CD14-positive monocyte (primary cell): ENCODE data around the gene HES7. TPM values are rescaled to one million over a fixed set of nuclear protein-coding genes. Genes with fewer than 3 reads are reported as not detected.

Experiments
- DNase-seq, 3 donors: peaks; one replicate each; pipeline ENCODE4 v3.0.0-alpha.2; 2011 to 2022
- H2AFZ ChIP-seq: 2 replicates; pipeline ENCODE4 v1.6.0; 2012; ENCODE audit warnings: mild to moderate bottlenecking, low read depth, low read length, inconsistent platforms; ENCODE audit not compliant: insufficient read depth, poor library complexity, severe bottlenecking
- H3K27ac ChIP-seq, 2 donors: 1 replicate in 1 of 2; 2 replicates in 1 of 2; pipeline ENCODE4 v1.5.1; 2012 to 2013; ENCODE audit warnings: low read length in 2 of 2, control low read depth in 1 of 2, inconsistent platforms in 1 of 2, low read depth in 1 of 2, mild to moderate bottlenecking in 1 of 2
- H3K27me3 ChIP-seq, 2 donors: one replicate each; pipeline versions ENCODE4 v1.6.0 to v1.6.1; 2011 to 2013; ENCODE audit warnings: low read length in 2 of 2; ENCODE audit not compliant: control insufficient read depth in 2 of 2, insufficient read depth in 2 of 2
- H3K36me3 ChIP-seq, 2 donors: replicated peaks in 1 of 2; 1 replicate in 1 of 2; 2 replicates in 1 of 2; pipeline versions ENCODE4 v1.5.1 to v1.6.1; 2012 to 2013; ENCODE audit warnings: low read length in 2 of 2, control low read depth in 1 of 2, inconsistent platforms in 1 of 2, mild to moderate bottlenecking in 1 of 2; ENCODE audit not compliant: insufficient read depth in 2 of 2, control insufficient read depth in 1 of 2
- H3K4me1 ChIP-seq, 2 donors: 1 replicate in 1 of 2; 2 replicates in 1 of 2; pipeline versions ENCODE4 v1.5.1 to v1.6.1; 2012 to 2013; ENCODE audit warnings: low read length in 2 of 2, control low read depth in 1 of 2, inconsistent platforms in 1 of 2, mild to moderate bottlenecking in 1 of 2, moderate library complexity in 1 of 2; ENCODE audit not compliant: insufficient read depth in 2 of 2, control insufficient read depth in 1 of 2
- H3K4me2 ChIP-seq: replicated peaks from 2 replicates; pipeline ENCODE3; 2012; ENCODE audit warnings: low read length, moderate library complexity, mild to moderate bottlenecking; ENCODE audit not compliant: poor library complexity, severe bottlenecking; ENCODE audit errors: extremely low read depth
- H3K4me3 ChIP-seq, 3 experiments: fragments of 200-600 bp in 1 of 3; sonication (generic) in 1 of 3; replicated peaks in 1 of 3; 1 replicate in 2 of 3; 2 replicates in 1 of 3; pipeline ENCODE4 v1.5.1; 2011 to 2013; ENCODE audit warnings: low read length in 3 of 3, mild to moderate bottlenecking in 3 of 3, control low read depth in 2 of 3, low read depth in 2 of 3, inconsistent platforms in 1 of 3, moderate library complexity in 1 of 3
- H3K79me2 ChIP-seq: 2 replicates; pipeline ENCODE4 v1.6.0; 2012; ENCODE audit warnings: mild to moderate bottlenecking, control low read depth, inconsistent platforms, low read length, moderate library complexity; ENCODE audit not compliant: insufficient read depth
- H3K9ac ChIP-seq: 2 replicates; pipeline ENCODE4 v1.6.0; 2017; ENCODE audit warnings: low read length, mild to moderate bottlenecking; ENCODE audit not compliant: insufficient read depth, poor library complexity, severe bottlenecking
- H3K9me3 ChIP-seq, 2 donors: replicated peaks in 1 of 2; 1 replicate in 1 of 2; 2 replicates in 1 of 2; pipeline versions ENCODE4 v1.5.1 to v1.6.1; 2012 to 2013; ENCODE audit warnings: low read length in 2 of 2, control low read depth in 1 of 2; ENCODE audit not compliant: control insufficient read depth in 1 of 2, insufficient read depth in 1 of 2
- H4K20me1 ChIP-seq: 2 replicates; pipeline ENCODE4 v1.6.0; 2012; ENCODE audit warnings: mild to moderate bottlenecking, low read length, control low read depth, moderate library complexity; ENCODE audit not compliant: insufficient read depth
- H3K27ac Mint-ChIP-seq, 7 donors: one replicate each; pipeline ENCODE4 v1.8.0; 2020; ENCODE audit warnings: mild to moderate bottlenecking in 7 of 7, mixed read lengths in 7 of 7, moderate library complexity in 6 of 7, inconsistent platforms in 2 of 7
- H3K27me3 Mint-ChIP-seq, 3 donors: one replicate each; pipeline ENCODE4 v1.8.0; 2021 to 2022; ENCODE audit warnings: low read depth in 3 of 3, mild to moderate bottlenecking in 3 of 3, mixed read lengths in 3 of 3, moderate library complexity in 3 of 3, inconsistent platforms in 1 of 3
- H3K36me3 Mint-ChIP-seq, 2 donors: one replicate each; pipeline ENCODE4 v1.8.0; 2020; ENCODE audit warnings: mixed read lengths in 2 of 2, inconsistent platforms in 1 of 2, mild to moderate bottlenecking in 1 of 2
- H3K4me1 Mint-ChIP-seq: one replicate; pipeline ENCODE4 v1.8.0; 2020; ENCODE audit warnings: mild to moderate bottlenecking, mixed read lengths
- H3K4me3 Mint-ChIP-seq, 2 donors: one replicate each; pipeline ENCODE4 v1.8.0; 2020; ENCODE audit warnings: mild to moderate bottlenecking in 2 of 2, mixed read lengths in 2 of 2, moderate library complexity in 1 of 2
- H3K9me3 Mint-ChIP-seq, 7 donors: one replicate each; pipeline ENCODE4 v1.8.0; 2020 to 2022; ENCODE audit warnings: mixed read lengths in 7 of 7, mild to moderate bottlenecking in 6 of 7, moderate library complexity in 6 of 7, inconsistent platforms in 2 of 7
- WGBS: methylation state at CpG from one replicate; pipeline ENCODE4 v1.1.5; 2013; ENCODE audit warnings: missing lambda C conversion rate; ENCODE audit not compliant: insufficient coverage; 5-methylcytosine and 5-hydroxymethylcytosine counted together
- intact Hi-C, 2 donors: fragments of 100-400 bp; cut with micrococcal nuclease; formaldehyde crosslinking; loops; one replicate each; pipeline versions ENCODE4 v1.15.0 to v1.15.1; 2023
- polyA plus RNA-seq, 3 donors: library from polyadenylated mRNA; depleted of rRNA in 1 of 3; unstranded in 2 of 3; stranded (reverse) in 1 of 3; fragments of 300-500 nt in 2 of 3; fragments of >200 nt in 1 of 3; fragmentation: Illumina TruSeq in 2 of 3; gene quantifications; 1 replicate in 2 of 3; 2 replicates in 1 of 3; pipeline ENCODE4 v1.2.3, GENCODE V29; 2012 to 2021
- TF ChIP-seq, protein P1 (sequence below): fragments of 200-600 bp; IDR thresholded peaks from one replicate; pipeline ENCODE4 v1.8.0; 2022; ENCODE audit warnings: antibody characterized with exemption, mild to moderate bottlenecking

Gene HES7
- polyA plus RNA-seq, 3 donors = not detected

DNA sequence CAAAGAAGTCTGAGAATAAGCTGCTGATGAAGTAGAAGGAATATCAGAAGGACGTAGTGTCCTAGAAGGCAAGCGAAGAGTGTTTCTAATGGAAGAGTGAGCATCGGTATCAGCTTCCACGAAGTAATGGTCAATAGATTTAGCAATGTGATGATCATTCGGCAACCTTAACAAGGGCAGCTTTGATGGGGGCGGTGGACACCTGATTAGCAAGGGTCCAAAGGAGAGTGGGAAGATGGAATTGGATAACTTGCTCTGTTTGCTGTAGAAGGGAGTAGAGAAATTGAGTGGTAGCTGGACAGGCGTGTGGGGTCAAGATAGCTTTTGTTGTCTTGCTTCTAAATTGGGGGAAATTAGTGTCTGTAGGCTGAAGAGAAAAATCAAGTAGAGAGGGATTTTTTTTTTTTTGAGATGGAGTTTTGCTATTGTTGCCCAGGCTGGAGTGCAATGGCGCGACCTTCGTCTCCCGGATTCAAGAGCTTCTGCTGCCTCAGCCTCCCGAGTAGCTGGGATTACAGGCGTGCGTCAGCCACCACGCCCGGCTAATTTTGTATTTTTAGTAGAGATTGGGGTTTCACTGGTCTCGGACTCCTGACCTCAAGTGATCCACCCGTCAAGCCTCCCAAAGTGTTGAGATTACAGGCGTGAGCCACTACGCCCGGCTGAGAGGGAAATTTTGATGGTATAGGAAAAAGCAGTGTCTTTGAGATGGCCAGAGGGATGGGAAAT, 13.9 kb upstream of the HES7 start:
- H3K79me2 ChIP-seq = no peaks in the 10 kb centered on the region
- WGBS = 30% methylated on average over 15 of the region's 21 CpGs
- H3K4me1 Mint-ChIP-seq = no peaks in the 10 kb centered on the region
- no peak overlapping the region for H3K9ac ChIP-seq
- intact Hi-C loops = loop anchor here in 1 of 2 donors (2.0 to 10.0 kb wide), 4 partner anchors 21 to 157 kb away; partner anchors contain the start of gene SLC25A35
- H3K4me3 Mint-ChIP-seq = no peak overlapping the region
- TF ChIP-seq, protein P1, sequence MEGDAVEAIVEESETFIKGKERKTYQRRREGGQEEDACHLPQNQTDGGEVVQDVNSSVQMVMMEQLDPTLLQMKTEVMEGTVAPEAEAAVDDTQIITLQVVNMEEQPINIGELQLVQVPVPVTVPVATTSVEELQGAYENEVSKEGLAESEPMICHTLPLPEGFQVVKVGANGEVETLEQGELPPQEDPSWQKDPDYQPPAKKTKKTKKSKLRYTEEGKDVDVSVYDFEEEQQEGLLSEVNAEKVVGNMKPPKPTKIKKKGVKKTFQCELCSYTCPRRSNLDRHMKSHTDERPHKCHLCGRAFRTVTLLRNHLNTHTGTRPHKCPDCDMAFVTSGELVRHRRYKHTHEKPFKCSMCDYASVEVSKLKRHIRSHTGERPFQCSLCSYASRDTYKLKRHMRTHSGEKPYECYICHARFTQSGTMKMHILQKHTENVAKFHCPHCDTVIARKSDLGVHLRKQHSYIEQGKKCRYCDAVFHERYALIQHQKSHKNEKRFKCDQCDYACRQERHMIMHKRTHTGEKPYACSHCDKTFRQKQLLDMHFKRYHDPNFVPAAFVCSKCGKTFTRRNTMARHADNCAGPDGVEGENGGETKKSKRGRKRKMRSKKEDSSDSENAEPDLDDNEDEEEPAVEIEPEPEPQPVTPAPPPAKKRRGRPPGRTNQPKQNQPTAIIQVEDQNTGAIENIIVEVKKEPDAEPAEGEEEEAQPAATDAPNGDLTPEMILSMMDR = no peak
- peaks cover 25 to 27% of the 10 kb centered on the region in 2 donors for H3K36me3 Mint-ChIP-seq
- H3K4me3 ChIP-seq = peak overlapping the region in 1 of 3 experiments; percentile 68
- H3K4me2 ChIP-seq = peak overlapping the region; percentile 80
- H3K27ac Mint-ChIP-seq = no peak overlapping the region
- H2AFZ ChIP-seq = no peak overlapping the region
- H3K27me3 ChIP-seq = peaks cover 0 to 10% of the 10 kb centered on the region in 2 donors
- peak overlapping the region in 1 of 2 donors; percentile 55 for H3K27ac ChIP-seq
- peak in 1 of 3 donors; percentile 7 for DNase-seq
- H3K4me1 ChIP-seq = peaks cover 34 to 40% of the 10 kb centered on the region in 2 donors
- H3K9me3 ChIP-seq = no peaks in the 10 kb centered on the region
- H3K36me3 ChIP-seq = peaks cover 24 to 29% of the 10 kb centered on the region in 2 donors
- no peaks in the 10 kb centered on the region for H3K9me3 Mint-ChIP-seq
- peaks cover 40% of the 10 kb centered on the region for H4K20me1 ChIP-seq
- H3K27me3 Mint-ChIP-seq = peaks cover 6 to 20% (median 11%) of the 10 kb centered on the region in 3 donors

DNA sequence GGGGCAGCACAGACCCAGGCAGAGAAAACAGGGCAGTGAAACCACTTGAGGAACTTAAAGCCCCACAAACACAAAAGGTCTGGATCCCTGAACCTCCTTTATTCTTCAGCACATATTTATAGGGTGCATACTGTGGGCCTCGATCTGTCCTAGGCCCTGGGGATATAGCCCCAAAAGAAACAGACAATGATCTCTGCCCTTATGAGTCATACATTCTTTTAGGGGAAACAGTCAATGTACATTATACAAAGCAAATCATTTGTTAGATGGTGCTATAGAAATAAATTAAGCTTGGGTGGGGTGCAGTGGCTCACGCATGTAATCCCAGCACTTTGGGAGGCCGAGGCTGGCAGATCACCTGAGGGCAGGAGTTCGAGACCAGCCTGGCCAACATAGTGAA, 10.0 kb upstream of the HES7 start:
- H4K20me1 ChIP-seq = peaks cover 2% of the 10 kb centered on the region
- intact Hi-C loops = loop anchor here in 1 of 2 donors (10.0 kb wide), 1 partner anchor 161 kb away; the partner anchor contains the start of gene SLC25A35
- no peak overlapping the region for H3K4me3 ChIP-seq
- H3K9me3 ChIP-seq = no peaks in the 10 kb centered on the region
- no peak for DNase-seq
- H3K36me3 ChIP-seq = no peaks in the 10 kb centered on the region
- no peak overlapping the region for H3K27ac ChIP-seq
- H3K4me2 ChIP-seq = no peak overlapping the region
- H3K27me3 ChIP-seq = peaks cover 0 to 19% of the 10 kb centered on the region in 2 donors
- H3K79me2 ChIP-seq = no peaks in the 10 kb centered on the region
- no peak overlapping the region for H3K27ac Mint-ChIP-seq
- peaks cover 19 to 42% (median 30%) of the 10 kb centered on the region in 3 donors for H3K27me3 Mint-ChIP-seq
- no peak overlapping the region for H3K4me3 Mint-ChIP-seq
- peaks cover 15 to 17% of the 10 kb centered on the region in 2 donors for H3K4me1 ChIP-seq
- H3K36me3 Mint-ChIP-seq = no peaks in the 10 kb centered on the region
- TF ChIP-seq, protein P1 = no peak
- no peaks in the 10 kb centered on the region for H3K4me1 Mint-ChIP-seq
- no peak overlapping the region for H3K9ac ChIP-seq
- no peaks in the 10 kb centered on the region for H3K9me3 Mint-ChIP-seq
- 93% methylated on average over 3 of the region's 4 CpGs for WGBS
- no peak overlapping the region for H2AFZ ChIP-seq
